Measurements from ENCODE around the gene GINS1.
"Not testable (repeated sequence)": the region's sequence is repeated elsewhere in the genome, so short reads cannot be mapped to it uniquely, and the experiment has no call there.

Gene GINS1

GRCh38 chr20:25454153-25454900 lies 46.9 kb downstream of the GINS1 start:
- no peak for DNase-seq (ENCODE audit: low read depth, low spot score)

- no peak for DNase-seq (ENCODE audit: low read depth, low spot score)
Observed at GRCh38 chr20:25457886-25458680, 50.6 kb downstream of the GINS1 start.

GRCh38 chr20:25459111-25459830 lies 51.8 kb downstream of the GINS1 start:
- no peak for DNase-seq (ENCODE audit: low read depth, low spot score)

- no peak for DNase-seq (ENCODE audit: low read depth, low spot score)
Observed at GRCh38 chr20:25459916-25460535, 52.6 kb downstream of the GINS1 start.

- no peak for DNase-seq (ENCODE audit: low read depth, low spot score)
Observed at GRCh38 chr20:25460566-25461280, 53.2 kb downstream of the GINS1 start.

GRCh38 chr20:25461281-25461650 lies 53.8 kb downstream of the GINS1 start:
- no peak for DNase-seq (ENCODE audit: low read depth, low spot score)

- no peak for DNase-seq (ENCODE audit: low read depth, low spot score)
Observed at GRCh38 chr20:25461786-25462545, 54.5 kb downstream of the GINS1 start.

- DNase-seq (ENCODE audit: low read depth, low spot score) = no peak
Observed at GRCh38 chr20:25464501-25465242, 57.2 kb downstream of the GINS1 start.

GRCh38 chr20:25465243-25466135 lies 58.0 kb downstream of the GINS1 start:
- no peak for DNase-seq (ENCODE audit: low read depth, low spot score)

- DNase-seq (ENCODE audit: low read depth, low spot score) = no peak
Observed at GRCh38 chr20:25466846-25467245, 59.4 kb downstream of the GINS1 start.

GRCh38 chr20:25467441-25467840 lies 60.0 kb downstream of the GINS1 start:
- no peak for DNase-seq (ENCODE audit: low read depth, low spot score)

GRCh38 chr20:25468126-25469075 lies 60.9 kb downstream of the GINS1 start:
- DNase-seq (ENCODE audit: low read depth, low spot score) = no peak

GRCh38 chr20:25469558-25469957 lies 62.1 kb downstream of the GINS1 start:
- no peak for DNase-seq (ENCODE audit: low read depth, low spot score)

GRCh38 chr20:25470045-25470444 lies 62.6 kb downstream of the GINS1 start:
- DNase-seq (ENCODE audit: low read depth, low spot score) = no peak

GRCh38 chr20:25471020-25471419 lies 63.5 kb downstream of the GINS1 start:
- no peak for DNase-seq (ENCODE audit: low read depth, low spot score)

GRCh38 chr20:25473297-25473696 lies 65.8 kb downstream of the GINS1 start:
- not testable (repeated sequence) for DNase-seq (ENCODE audit: low read depth, low spot score)

GRCh38 chr20:25476106-25477013 lies 68.9 kb downstream of the GINS1 start:
- DNase-seq (ENCODE audit: low read depth, low spot score) = no peak

Data from activated naive CD8-positive, alpha-beta T cell treated with anti-CD3 and anti-CD28 coated beads, Interleukin-2, amount 50 U/mL, for 16 hours (primary cell).